Colonic mucosa (tissue), 4 donors: ENCODE data around the gene PPP6R2. TPM values are rescaled to one million over a fixed set of nuclear protein-coding genes. Genes with fewer than 3 reads are reported as not detected.

Experiments
- DNase-seq: peaks from one replicate; pipeline ENCODE4 v3.0.0-alpha.2; 2020
- H3K27ac ChIP-seq: fragments of 200-600 bp; one replicate; pipeline ENCODE4 v1.8.0; 2021
- H3K27me3 ChIP-seq: fragments of 200-600 bp; one replicate; pipeline ENCODE4 v1.8.0; 2021
- H3K36me3 ChIP-seq: fragments of 200-600 bp; one replicate; pipeline ENCODE4 v1.8.0; 2021
- H3K4me1 ChIP-seq: fragments of 200-600 bp; one replicate; pipeline ENCODE4 v1.8.0; 2021; ENCODE audit warnings: mild to moderate bottlenecking
- H3K4me3 ChIP-seq: fragments of 200-600 bp; one replicate; pipeline ENCODE4 v1.8.0; 2021
- H3K9ac ChIP-seq, 2 donors: one replicate each; pipeline ENCODE4 v1.7.0; 2013; ENCODE audit warnings: control low read depth in 2 of 2, low read depth in 2 of 2, low read length in 2 of 2
- H3K9me3 ChIP-seq: fragments of 200-600 bp; one replicate; pipeline ENCODE4 v1.8.0; 2021
- intact Hi-C: fragments of 100-400 bp; cut with DNase I; formaldehyde crosslinking; loops from one replicate; pipeline ENCODE4 v1.14.1; 2022
- total RNA-seq, 2 donors: library from RNA; stranded (reverse); fragmentation: NEBNext Ultra II Directional in 1 of 2; extraction: Animal tissue kit (Norgen Biotek cat#: 25700) in 1 of 2; gene quantifications; one replicate each; pipeline ENCODE4 v1.2.1, GENCODE V29; 2021
- TF ChIP-seq, protein P1 (sequence below): fragments of 200-600 bp; IDR thresholded peaks from one replicate; pipeline ENCODE4 v1.8.0; 2022; ENCODE audit warnings: antibody characterized with exemption, mild to moderate bottlenecking
- donor health status: healthy.
- donor health status: DM: no; HTN: no; CAD: no.
- donor health status: DM: no; HTN: no; CAD: no.

Gene PPP6R2
- total RNA-seq, 2 donors from 2014 or later: 34.1 to 55.9 TPM

DNA sequence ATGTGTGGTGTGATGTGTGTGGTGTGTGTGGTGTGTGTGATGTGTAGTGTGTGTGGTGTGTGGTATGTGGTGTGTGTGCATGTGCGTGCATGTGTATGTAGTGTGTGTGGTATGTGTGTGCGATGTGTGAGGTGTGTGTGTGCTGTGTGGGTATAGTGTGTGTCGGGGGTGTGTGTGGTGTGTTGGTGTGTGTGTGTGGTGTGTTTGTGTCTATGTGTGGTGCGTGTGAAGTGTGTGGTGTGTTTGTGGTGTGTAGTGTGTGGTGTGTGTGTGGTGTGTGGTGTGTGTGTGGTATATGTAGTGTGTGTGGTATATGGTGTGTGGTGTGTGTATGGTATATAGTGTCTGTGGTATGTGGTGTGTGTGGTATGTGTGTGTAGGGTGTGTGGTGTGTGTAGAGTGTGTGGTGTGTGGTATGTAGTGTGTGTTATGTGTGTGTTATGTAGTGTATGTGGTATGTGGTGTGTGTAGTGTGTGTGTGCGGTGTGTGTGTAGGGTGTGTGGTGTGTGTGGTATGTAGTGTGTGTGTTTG is 5.0 kb upstream of the PPP6R2 start:
- no peak overlapping the region for H3K9ac ChIP-seq
- H3K27ac ChIP-seq: no peak overlapping the region
- no peaks in the 10 kb centered on the region for H3K27me3 ChIP-seq
- H3K36me3 ChIP-seq: no peaks in the 10 kb centered on the region
- intact Hi-C loops: no loop called here
- no peaks in the 10 kb centered on the region for H3K4me1 ChIP-seq
- TF ChIP-seq, protein P1, sequence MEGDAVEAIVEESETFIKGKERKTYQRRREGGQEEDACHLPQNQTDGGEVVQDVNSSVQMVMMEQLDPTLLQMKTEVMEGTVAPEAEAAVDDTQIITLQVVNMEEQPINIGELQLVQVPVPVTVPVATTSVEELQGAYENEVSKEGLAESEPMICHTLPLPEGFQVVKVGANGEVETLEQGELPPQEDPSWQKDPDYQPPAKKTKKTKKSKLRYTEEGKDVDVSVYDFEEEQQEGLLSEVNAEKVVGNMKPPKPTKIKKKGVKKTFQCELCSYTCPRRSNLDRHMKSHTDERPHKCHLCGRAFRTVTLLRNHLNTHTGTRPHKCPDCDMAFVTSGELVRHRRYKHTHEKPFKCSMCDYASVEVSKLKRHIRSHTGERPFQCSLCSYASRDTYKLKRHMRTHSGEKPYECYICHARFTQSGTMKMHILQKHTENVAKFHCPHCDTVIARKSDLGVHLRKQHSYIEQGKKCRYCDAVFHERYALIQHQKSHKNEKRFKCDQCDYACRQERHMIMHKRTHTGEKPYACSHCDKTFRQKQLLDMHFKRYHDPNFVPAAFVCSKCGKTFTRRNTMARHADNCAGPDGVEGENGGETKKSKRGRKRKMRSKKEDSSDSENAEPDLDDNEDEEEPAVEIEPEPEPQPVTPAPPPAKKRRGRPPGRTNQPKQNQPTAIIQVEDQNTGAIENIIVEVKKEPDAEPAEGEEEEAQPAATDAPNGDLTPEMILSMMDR: no peak
- DNase-seq: no peak
- no peak overlapping the region for H3K4me3 ChIP-seq
- H3K9me3 ChIP-seq: no peaks in the 10 kb centered on the region

DNA sequence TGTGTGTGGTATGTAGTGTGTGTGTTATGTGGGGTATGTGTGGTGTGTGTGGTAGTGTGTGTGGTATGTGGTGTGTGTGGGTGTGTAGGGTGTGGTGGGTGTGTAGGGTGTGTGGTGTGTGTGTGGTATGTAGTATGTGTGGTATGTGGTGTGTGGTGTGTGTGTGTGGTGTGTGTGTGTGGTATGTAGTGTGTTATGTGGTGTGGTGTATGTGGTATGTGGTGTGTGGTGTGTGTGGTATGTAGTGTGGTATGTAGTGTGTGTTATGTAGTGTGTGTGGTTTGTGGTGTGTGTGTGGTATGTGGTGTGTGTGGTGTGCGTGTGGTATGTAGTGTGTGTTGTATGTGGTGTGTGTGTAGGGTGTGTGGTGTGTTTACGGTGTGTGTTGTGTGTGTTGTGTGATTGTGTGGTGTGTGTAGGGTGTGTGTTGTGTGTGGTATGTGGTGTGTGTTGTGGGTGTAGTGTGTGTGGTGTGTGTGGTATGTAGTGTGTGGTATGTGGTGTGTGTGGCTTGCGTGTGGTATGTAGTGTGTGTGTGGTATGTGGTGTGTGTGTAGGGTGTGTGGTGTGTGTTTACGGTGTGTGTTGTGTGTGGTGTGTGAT is 4.2 kb upstream of the PPP6R2 start:
- TF ChIP-seq, protein P1: no peak
- Histone ChIP-seq H3K4me1 (no peaks in the 10 kb centered on the region), H3K9me3 (no peaks in the 10 kb centered on the region), H3K36me3 (no peaks in the 10 kb centered on the region), H3K27ac (no peak overlapping the region), H3K9ac (no peak overlapping the region), H3K27me3 (no peaks in the 10 kb centered on the region), H3K4me3 (no peak overlapping the region)
- no peak for DNase-seq
- intact Hi-C loops: no loop called here

DNA sequence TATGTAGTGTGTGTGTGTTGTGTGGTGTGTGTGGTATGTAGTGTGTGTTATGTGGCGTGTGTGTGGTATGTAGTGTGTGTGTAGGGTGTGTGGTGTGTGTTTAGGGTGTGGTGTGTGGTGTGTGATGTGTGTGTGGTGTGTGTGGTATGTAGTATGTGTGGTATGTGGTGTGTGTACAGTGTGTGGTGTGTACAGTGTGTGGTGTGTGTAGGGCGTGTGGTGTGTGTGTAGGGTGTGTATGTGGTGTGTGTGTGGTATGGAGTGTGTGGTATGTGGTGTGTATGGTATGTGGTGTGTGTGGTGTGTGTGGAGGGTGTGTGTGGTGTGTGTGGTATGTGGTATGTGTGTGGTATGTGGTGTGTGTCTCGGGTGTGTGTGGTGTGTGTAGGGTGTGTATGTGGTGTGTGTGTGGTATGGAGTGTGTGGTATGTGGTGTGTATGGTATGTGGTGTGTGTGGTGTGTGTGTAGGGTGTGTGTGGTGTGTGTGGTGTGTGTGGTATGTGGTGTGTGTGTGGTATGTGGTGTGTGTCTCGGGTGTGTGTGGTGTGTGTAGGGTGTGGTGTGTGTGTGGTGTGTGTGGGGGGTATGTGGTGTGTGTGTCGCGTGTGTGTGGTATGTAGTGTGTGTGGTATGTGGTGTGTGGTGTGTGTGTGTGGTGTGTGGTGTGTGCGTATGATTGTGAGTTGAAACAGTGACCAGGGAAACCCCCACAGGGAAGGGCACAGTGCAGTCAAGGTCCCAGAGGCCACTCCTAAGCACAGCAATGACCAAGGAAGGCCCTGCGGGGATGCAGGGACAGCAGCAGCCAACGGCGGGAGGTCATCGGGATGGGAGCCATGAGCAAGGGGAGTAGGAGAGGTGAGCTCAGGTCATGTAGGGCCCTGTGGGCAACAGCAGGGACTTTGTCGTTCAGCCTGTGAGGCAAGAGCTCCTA is 2.9 kb upstream of the PPP6R2 start:
- Histone ChIP-seq H3K9ac (no peak overlapping the region), H3K9me3 (no peaks in the 10 kb centered on the region), H3K27ac (no peak overlapping the region), H3K4me3 (no peak overlapping the region), H3K27me3 (no peaks in the 10 kb centered on the region), H3K36me3 (no peaks in the 10 kb centered on the region), H3K4me1 (no peaks in the 10 kb centered on the region)
- intact Hi-C loops: loop anchor here (5.0 kb wide), 2 partner anchors 63 to 88 kb away; partner anchors contain the start of gene HDAC10
- TF ChIP-seq, protein P1: no peak
- no peak for DNase-seq

DNA sequence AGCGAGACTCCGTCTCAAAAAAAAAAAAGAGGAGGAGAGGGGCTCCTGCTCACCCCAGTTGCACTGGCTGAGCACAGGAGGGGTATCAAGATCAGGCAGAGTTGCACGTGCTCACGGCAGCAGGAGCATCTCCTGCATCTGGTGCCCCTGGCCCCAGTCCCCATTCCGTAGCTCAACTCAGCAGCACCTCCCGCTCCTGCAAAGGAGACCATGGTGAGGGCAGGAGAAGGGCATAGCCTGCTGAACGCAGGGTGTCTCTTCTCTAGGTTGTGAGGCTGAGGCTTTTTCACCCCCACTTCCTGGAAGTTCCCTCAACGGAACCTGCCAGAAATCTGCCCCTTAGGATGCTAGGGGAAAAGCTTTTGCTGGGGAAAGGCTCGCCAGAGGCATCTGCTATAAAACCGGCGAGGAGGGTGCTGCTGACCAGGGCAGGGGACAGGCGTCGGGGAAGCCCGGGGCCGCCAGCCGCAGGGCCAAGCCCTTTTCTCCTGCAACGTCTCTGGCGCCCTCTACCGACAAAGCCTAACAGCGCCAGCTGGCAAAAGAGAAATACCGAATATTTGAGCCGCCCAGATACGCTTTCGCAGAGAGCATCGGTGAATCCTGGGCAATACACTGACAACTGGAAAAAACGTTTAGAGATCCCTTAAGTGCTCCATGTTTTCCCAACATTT is 1.0 kb upstream of the PPP6R2 start:
- peak overlapping the region; percentile 63 to 91 for H3K9ac ChIP-seq
- H3K36me3 ChIP-seq: no peaks in the 10 kb centered on the region
- H3K4me1 ChIP-seq: no peaks in the 10 kb centered on the region
- peak overlapping the region; percentile 75 for H3K4me3 ChIP-seq
- intact Hi-C loops: loop anchor here (5.0 kb wide), 2 partner anchors 65 to 90 kb away; partner anchors contain the start of gene HDAC10
- H3K27me3 ChIP-seq: no peaks in the 10 kb centered on the region
- peak overlapping the region; percentile 86 for H3K27ac ChIP-seq
- peak; percentile 94 for DNase-seq
- H3K9me3 ChIP-seq: no peaks in the 10 kb centered on the region
- TF ChIP-seq, protein P1: peak; percentile 98

DNA sequence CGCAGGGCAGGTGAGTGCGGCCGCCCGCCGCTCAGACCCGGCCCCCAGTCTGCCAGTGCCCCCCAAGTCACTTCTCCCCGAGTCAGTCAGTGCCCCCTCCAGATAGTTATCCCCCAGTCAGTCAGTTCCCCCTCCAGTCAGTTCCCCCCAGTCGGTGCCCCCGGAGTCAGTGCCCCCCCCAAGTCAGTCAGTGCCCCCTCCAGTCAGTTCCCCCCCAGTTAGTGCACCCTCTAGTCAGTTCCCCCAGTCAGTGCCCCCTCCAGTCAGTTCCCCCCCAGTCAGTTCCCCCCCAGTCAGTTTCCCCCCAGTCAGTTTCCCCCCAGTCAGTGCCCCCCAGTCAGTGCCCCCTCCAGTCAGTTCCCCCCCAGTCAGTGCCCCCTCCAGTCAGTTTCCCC is 411 bp downstream of the PPP6R2 start:
- TF ChIP-seq, protein P1: no peak
- no peaks in the 10 kb centered on the region for H3K4me1 ChIP-seq
- no peaks in the 10 kb centered on the region for H3K36me3 ChIP-seq
- DNase-seq: no peak
- peak overlapping the region; percentile 75 for H3K4me3 ChIP-seq
- intact Hi-C loops: loop anchor here (5.0 kb wide), 2 partner anchors 66 to 91 kb away; partner anchors contain the start of gene HDAC10
- no peaks in the 10 kb centered on the region for H3K9me3 ChIP-seq
- H3K27ac ChIP-seq: peak overlapping the region; percentile 86
- H3K27me3 ChIP-seq: no peaks in the 10 kb centered on the region
- H3K9ac ChIP-seq: peak overlapping the region; percentile 46 to 91
